Sciatic nerve (tissue), 2 donors: Measurements from ENCODE around the gene ZNF804A. TPM values are rescaled to one million over a fixed set of nuclear protein-coding genes. Genes with fewer than 3 reads are reported as not detected.
A peak's percentile ranks its signal among the peaks of the same experiment; 100 is the strongest.

ENCODE experiments used
- ATAC-seq: fragments of 200-7000 bp; cut with Tn5 transposase; one replicate; pipeline ENCODE4 v1.9.1; 2020; ENCODE audit warnings: mild to moderate bottlenecking, moderate library complexity
- DNase-seq: peaks from one replicate; pipeline ENCODE4 v3.0.0-alpha.2; 2020; ENCODE audit warnings: low spot score
- intact Hi-C: fragments of 100-400 bp; cut with DNase I; formaldehyde crosslinking; loops from one replicate; pipeline ENCODE4 v1.14.2; 2022
- total RNA-seq: library from RNA; stranded (reverse); fragmentation: NEBNext Ultra II Directional; extraction: Animal tissue kit (Norgen Biotek cat#: 25700); gene quantifications from one replicate; pipeline ENCODE4 v1.2.1, GENCODE V29; 2021
- donor health status: DM: no; HTN: no; CAD: no.
- donor health status: DM: no; HTN: no; CAD: no.

The ZNF804A gene
- total RNA-seq, 1 donor from 2014 or later = 0.13 TPM

GRCh38 chr2:184599872-184600222 is 1.5 kb downstream of the ZNF804A start:
- intact Hi-C loops = no loop called here
- ATAC-seq (no peak), DNase-seq (no peak)

GRCh38 chr2:184602734-184603133 is 4.4 kb downstream of the ZNF804A start:
- no peak for ATAC-seq
- no peak for DNase-seq
- intact Hi-C loops = no loop called here

GRCh38 chr2:184610891-184611290 is 12.6 kb downstream of the ZNF804A start:
- ATAC-seq (no peak), DNase-seq (no peak)
- intact Hi-C loops = no loop called here

GRCh38 chr2:184611361-184612085 is 13.2 kb downstream of the ZNF804A start:
- DNase-seq (no peak), ATAC-seq (no peak)
- intact Hi-C loops = no loop called here

GRCh38 chr2:184620367-184620766 is 22.0 kb downstream of the ZNF804A start:
- ATAC-seq = no peak
- DNase-seq = no peak
- intact Hi-C loops = no loop called here

GRCh38 chr2:184624311-184624710 is 26.0 kb downstream of the ZNF804A start:
- no peak for DNase-seq
- intact Hi-C loops = no loop called here

GRCh38 chr2:184628051-184628450 is 29.7 kb downstream of the ZNF804A start:
- intact Hi-C loops = no loop called here
- no peak for ATAC-seq

More at GRCh38 chr2:184624311-184624710, 26.0 kb downstream of the ZNF804A start:
- ATAC-seq = no peak

GRCh38 chr2:184633726-184634125 is 35.4 kb downstream of the ZNF804A start:
- DNase-seq = no peak
- no peak for ATAC-seq
- intact Hi-C loops = no loop called here

More at GRCh38 chr2:184628051-184628450, 29.7 kb downstream of the ZNF804A start:
- DNase-seq = no peak

- intact Hi-C loops = no loop called here
- ATAC-seq = no peak
Observed at GRCh38 chr2:184637781-184638180, 39.5 kb downstream of the ZNF804A start.

GRCh38 chr2:184644685-184645084 is 46.4 kb downstream of the ZNF804A start:
- no peak for DNase-seq
- no peak for ATAC-seq
- intact Hi-C loops = no loop called here

More at GRCh38 chr2:184637781-184638180, 39.5 kb downstream of the ZNF804A start:
- DNase-seq = no peak

GRCh38 chr2:184646177-184646576 is 47.8 kb downstream of the ZNF804A start:
- DNase-seq = no peak
- ATAC-seq = no peak
- intact Hi-C loops = no loop called here

- ATAC-seq (no peak), DNase-seq (no peak)
- intact Hi-C loops = no loop called here
Observed at GRCh38 chr2:184646593-184646992, 48.3 kb downstream of the ZNF804A start.

- intact Hi-C loops = no loop called here
- no peak for DNase-seq
Observed at GRCh38 chr2:184654945-184655344, 56.6 kb downstream of the ZNF804A start.

GRCh38 chr2:184677171-184677570 is 78.8 kb downstream of the ZNF804A start:
- intact Hi-C loops = no loop called here
- no peak for ATAC-seq

More at GRCh38 chr2:184654945-184655344, 56.6 kb downstream of the ZNF804A start:
- ATAC-seq = no peak

GRCh38 chr2:184679219-184680018 is 81.1 kb downstream of the ZNF804A start:
- DNase-seq = no peak
- intact Hi-C loops = no loop called here
- ATAC-seq = peak; percentile 36

More at GRCh38 chr2:184677171-184677570, 78.8 kb downstream of the ZNF804A start:
- no peak for DNase-seq

GRCh38 chr2:184680825-184681224 is 82.5 kb downstream of the ZNF804A start:
- intact Hi-C loops = no loop called here
- no peak for ATAC-seq

GRCh38 chr2:184681642-184682321 is 83.5 kb downstream of the ZNF804A start:
- no peak for DNase-seq
- no peak for ATAC-seq
- intact Hi-C loops = no loop called here

More at GRCh38 chr2:184680825-184681224, 82.5 kb downstream of the ZNF804A start:
- no peak for DNase-seq

GRCh38 chr2:184683911-184684310 is 85.6 kb downstream of the ZNF804A start:
- intact Hi-C loops = no loop called here
- ATAC-seq (no peak), DNase-seq (no peak)

GRCh38 chr2:184685999-184686841 is 87.9 kb downstream of the ZNF804A start:
- DNase-seq = no peak
- no peak for ATAC-seq
- intact Hi-C loops = no loop called here
